Measurements from ENCODE around the gene CLN5.
"Not testable (repeated sequence)": the region's sequence is repeated elsewhere in the genome, so short reads cannot be mapped to it uniquely, and the experiment has no call there.

CLN5 gene

GRCh38 chr13:76991796-76992547 is at the start of gene CLN5:
Gene CLN5 (plus strand): TSS chr13:76992081. CDS start chr13:76992099, 18 bp downstream.
- DNase-seq: peak; percentile 94

- no peak for DNase-seq
Observed at GRCh38 chr13:76942363-76942762, 49.5 kb upstream of the CLN5 start.

GRCh38 chr13:76943646-76944045 is 48.2 kb upstream of the CLN5 start:
- no peak for DNase-seq

GRCh38 chr13:76944456-76944855 is 47.4 kb upstream of the CLN5 start:
- DNase-seq: no peak

- no peak for DNase-seq
Observed at GRCh38 chr13:76948149-76948548, 43.7 kb upstream of the CLN5 start, which contains the start of gene ACOD1. Gene ACOD1 (plus strand): TSS chr13:76948511. CDS start chr13:76948559, 48 bp downstream.

- no peak for DNase-seq
Observed at GRCh38 chr13:76950101-76950500, 41.8 kb upstream of the CLN5 start.

- DNase-seq: no peak
Observed at GRCh38 chr13:76953968-76954367, 37.9 kb upstream of the CLN5 start.

- no peak for DNase-seq
Observed at GRCh38 chr13:76954538-76954937, 37.3 kb upstream of the CLN5 start.

- no peak for DNase-seq
Observed at GRCh38 chr13:76955193-76955592, 36.7 kb upstream of the CLN5 start.

GRCh38 chr13:76955661-76956060 is 36.2 kb upstream of the CLN5 start:
- no peak for DNase-seq

GRCh38 chr13:76958841-76959432 is 32.9 kb upstream of the CLN5 start:
- DNase-seq: no peak

GRCh38 chr13:76959734-76960133 is 32.1 kb upstream of the CLN5 start:
- DNase-seq: not testable (repeated sequence)

- DNase-seq: no peak
Observed at GRCh38 chr13:76965759-76966421, 26.0 kb upstream of the CLN5 start.

- no peak for DNase-seq
Observed at GRCh38 chr13:76967031-76967430, 24.9 kb upstream of the CLN5 start.

- peak; percentile 37 for DNase-seq
Observed at GRCh38 chr13:76968041-76968440, 23.8 kb upstream of the CLN5 start.

GRCh38 chr13:76969488-76970365 is 22.2 kb upstream of the CLN5 start:
- DNase-seq: no peak

GRCh38 chr13:76971215-76971614 is 20.7 kb upstream of the CLN5 start:
- DNase-seq: no peak

- DNase-seq: no peak
Observed at GRCh38 chr13:76971851-76972829, 19.7 kb upstream of the CLN5 start.

GRCh38 chr13:76973920-76974617 is 17.8 kb upstream of the CLN5 start:
- DNase-seq: no peak

GRCh38 chr13:76974618-76974975 is 17.3 kb upstream of the CLN5 start:
- DNase-seq: no peak

- DNase-seq: no peak
Observed at GRCh38 chr13:76975863-76976262, 16.0 kb upstream of the CLN5 start.
